ENCODE data around the gene RAMP1. TPM values are rescaled to one million over a fixed set of nuclear protein-coding genes. Genes with fewer than 3 reads are reported as not detected.

RAMP1 gene
- total RNA-seq, 1 donor, result 3.1 TPM

GRCh38 chr2:237870754-237871651, 11.6 kb downstream of the RAMP1 start:
- no peak for DNase-seq (ENCODE audit: low read depth)
- no peak overlapping the region for H3K4me3 ChIP-seq (ENCODE audit: low read depth, low read length)
- no peak for TF ChIP-seq CTCF (IDR thresholded peaks at IDR 0.05; ENCODE audit: insufficient read depth, low read length)

GRCh38 chr2:237872178-237872887, 12.9 kb downstream of the RAMP1 start:
- no peak overlapping the region for H3K4me3 ChIP-seq (ENCODE audit: low read depth, low read length)
- TF ChIP-seq CTCF (IDR thresholded peaks at IDR 0.05; ENCODE audit: insufficient read depth, low read length), result no peak

GRCh38 chr2:237873421-237873831, 14.0 kb downstream of the RAMP1 start:
- no peak overlapping the region for H3K4me3 ChIP-seq (ENCODE audit: low read depth, low read length)
- no peak for DNase-seq (ENCODE audit: low read depth)
- no peak for TF ChIP-seq CTCF (IDR thresholded peaks at IDR 0.05; ENCODE audit: insufficient read depth, low read length)

More at GRCh38 chr2:237872178-237872887, 12.9 kb downstream of the RAMP1 start:
- no peak for DNase-seq (ENCODE audit: low read depth)

- no peak for TF ChIP-seq CTCF (IDR thresholded peaks at IDR 0.05; ENCODE audit: insufficient read depth, low read length)
- DNase-seq (ENCODE audit: low read depth), result no peak
- no peak overlapping the region for H3K4me3 ChIP-seq (ENCODE audit: low read depth, low read length)
These were observed 14.6 kb downstream of the RAMP1 start for GRCh38 chr2:237873897-237874551.

GRCh38 chr2:237874585-237875161, 15.2 kb downstream of the RAMP1 start:
- H3K4me3 ChIP-seq (ENCODE audit: low read depth, low read length), result no peak overlapping the region
- TF ChIP-seq CTCF (IDR thresholded peaks at IDR 0.05; ENCODE audit: insufficient read depth, low read length), result no peak
- DNase-seq (ENCODE audit: low read depth), result peak; percentile 58

- DNase-seq (ENCODE audit: low read depth), result no peak
- no peak for TF ChIP-seq CTCF (IDR thresholded peaks at IDR 0.05; ENCODE audit: insufficient read depth, low read length)
- H3K4me3 ChIP-seq (ENCODE audit: low read depth, low read length), result no peak overlapping the region
These were observed 16.0 kb downstream of the RAMP1 start for GRCh38 chr2:237875256-237876060.
